NCI-H1930 (cell line): Measurements from ENCODE around the gene SMOC2.
"Not testable (repeated sequence)": the region's sequence is repeated elsewhere in the genome, so short reads cannot be mapped to it uniquely, and the experiment has no call there.

Source experiments
- DNase-seq, 2 experiments: peaks; one replicate each; lab custom pipeline; 2025; lab: John Stamatoyannopoulos, UW

The SMOC2 gene

DNA sequence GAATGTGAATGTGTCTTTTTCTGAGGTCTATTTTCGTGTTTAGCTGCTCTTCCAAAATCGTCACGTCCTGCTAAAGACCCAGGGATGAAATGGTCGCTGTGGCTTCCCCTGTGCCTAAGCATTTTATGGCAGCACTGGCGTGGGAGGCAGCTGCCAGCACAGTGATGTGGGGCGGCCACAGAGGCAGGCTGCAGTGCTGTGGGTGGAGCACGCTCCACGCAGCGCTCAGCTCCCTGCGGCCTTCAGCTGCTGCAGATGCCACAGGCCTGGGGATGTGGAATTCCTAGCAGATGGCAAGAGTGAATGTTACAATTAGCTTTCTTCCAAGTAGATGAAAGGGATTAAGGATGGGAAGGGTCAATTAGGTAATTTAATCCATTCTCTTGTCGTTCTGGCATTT, 242.6 kb downstream of the SMOC2 start:
- DNase-seq = no peak

DNA sequence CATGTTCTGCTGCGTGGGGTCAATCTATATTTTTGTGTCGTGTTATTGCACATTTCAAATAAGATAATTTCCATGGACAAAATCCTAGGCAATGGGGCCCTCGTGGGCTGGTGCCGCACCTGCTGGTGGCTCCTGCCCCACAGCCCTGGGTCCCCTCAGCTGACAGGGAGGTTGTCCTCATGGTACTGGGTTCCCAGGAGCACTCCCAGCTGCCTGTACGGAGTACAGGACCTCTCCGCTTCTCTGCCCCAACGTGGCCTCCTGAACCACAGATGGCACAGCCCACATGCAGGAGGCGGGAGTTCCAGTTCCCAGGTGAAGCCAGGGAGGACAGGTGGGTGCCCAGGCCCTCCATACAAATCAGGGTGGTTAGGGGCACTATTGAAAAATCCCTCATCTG, 243.5 kb downstream of the SMOC2 start:
- no peak for DNase-seq

DNA sequence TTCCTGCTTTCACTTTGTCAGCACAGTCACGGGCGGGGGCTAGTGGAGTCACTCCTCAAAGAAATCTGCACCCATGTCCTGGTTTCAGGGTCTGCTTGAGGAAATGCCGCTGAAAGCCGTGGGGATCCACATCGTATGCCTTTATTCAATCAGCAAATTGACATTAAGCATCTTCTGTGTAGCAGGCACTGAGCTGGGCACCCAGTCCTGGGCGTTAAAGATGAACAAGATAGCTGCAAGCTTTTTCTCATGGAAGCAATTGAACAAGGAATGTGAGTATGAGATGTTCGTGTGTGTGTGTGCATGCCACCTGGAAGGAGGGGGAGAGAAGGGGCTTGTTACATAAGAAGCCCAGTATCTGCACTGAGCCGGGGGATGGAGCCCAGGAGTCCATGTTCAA, 243.9 kb downstream of the SMOC2 start:
- no peak for DNase-seq

DNA sequence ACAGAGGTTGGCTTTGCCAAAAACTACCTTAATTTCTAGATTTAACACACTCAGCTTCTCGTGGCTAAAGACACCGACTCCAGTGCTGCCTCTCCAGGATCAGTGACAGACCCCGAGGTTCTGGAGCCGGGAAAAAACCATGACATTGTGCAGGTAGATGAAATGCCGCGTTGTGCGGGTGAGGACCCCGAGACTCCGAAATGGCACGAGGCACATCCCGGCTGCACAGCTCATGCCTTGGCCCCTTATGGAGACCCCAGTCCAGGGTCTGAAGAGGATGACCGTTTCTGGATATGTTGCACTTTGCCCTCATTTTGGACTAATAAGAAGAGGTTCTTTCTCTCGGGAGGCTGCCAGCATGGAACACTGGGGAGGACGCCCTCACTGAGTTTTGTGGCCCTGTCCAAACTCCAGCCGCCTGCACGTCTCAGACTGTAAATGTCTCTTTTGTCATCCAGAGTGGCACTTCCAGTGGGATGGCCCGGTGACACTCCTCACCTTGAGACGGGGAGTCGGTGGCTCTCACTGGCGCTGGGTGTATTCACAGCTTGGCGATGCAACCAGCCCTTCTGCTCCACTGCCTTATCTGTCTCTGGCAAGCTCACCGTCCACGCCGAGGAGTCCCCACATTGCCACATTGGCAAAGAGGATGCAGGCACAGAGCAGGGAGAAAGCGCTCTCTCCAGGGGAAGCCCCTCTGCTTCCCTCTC, 245.2 kb downstream of the SMOC2 start:
- no peak for DNase-seq

DNA sequence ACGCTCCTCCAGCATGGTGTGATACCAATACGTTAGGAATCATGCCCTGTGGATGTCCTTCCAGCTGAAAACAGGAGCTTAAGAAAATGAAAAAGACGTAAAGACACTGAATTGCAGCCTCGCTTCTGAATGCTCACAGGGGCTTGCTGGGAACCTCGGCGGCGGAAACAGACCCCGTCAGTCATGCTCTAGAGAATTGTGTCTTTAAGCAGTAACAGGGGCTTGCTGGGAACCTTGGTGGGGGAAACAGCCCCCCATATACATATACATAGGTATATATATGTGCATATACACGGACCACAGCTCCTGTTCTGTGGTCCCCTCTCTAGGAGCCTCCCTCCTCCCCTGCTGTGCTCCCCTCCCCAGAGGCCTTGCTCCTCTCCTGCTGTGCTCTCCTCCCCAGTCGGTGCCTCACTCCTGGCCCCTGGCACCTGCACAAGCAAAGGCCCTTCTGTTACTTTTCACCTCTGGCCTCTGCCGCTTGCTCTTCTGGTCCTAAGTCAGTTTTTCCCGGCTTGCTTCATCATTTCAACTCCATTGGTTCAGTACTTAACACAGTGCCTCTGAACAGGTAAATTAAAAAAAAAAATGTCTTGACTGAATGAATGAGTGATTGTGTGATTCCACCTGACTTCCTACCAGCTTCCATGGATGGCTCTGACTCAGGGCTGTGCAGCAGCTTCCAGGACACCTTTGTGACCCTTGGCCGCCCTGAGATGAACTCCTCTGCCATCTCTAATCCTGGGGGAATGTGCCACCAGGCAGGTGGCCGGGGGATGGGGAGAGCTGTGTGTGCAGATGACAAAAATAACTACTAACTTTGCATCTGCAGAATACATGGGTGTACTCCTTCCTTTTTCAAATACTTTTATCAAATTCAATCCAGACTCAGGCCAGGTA, 246.1 kb downstream of the SMOC2 start:
- DNase-seq = no peak

DNA sequence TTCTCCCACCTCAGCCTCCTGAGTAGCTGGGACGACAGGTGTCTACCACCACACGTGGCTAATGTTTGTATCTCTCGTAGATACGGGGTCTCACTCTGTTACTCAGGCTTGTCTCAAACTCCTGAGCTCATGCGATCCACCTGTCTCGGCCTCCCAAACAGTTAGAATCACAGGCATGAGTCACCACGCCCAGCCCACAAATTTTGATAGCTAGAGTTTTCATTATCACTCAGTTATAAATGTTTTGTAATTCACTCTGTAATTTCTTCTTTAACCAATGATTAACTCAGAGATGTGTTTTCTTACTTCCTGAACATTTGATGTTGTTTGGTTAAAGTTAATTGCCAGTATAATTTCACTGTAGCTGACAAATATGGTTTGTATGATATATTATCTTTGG, 249.3 kb downstream of the SMOC2 start:
- no peak for DNase-seq

DNA sequence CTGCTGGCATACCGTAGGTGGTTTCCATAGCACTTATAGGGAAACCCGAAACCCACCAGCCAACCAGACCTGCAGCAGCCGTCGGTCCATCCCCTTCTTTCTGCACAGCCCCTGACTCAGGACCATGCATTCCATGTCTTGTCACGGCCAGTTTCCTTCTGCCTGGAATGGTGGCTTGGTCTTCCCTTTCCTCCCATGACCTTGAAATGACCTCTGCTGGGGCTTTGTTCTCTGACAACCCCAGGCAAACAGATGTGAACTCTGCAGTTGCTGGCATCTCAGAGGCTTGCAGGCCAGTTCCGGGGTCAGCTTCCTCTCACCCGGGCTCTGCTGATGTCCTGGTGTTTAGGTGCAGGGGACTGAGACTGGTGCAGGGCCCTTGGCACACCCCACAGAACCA, 250.8 kb downstream of the SMOC2 start:
- DNase-seq = no peak

DNA sequence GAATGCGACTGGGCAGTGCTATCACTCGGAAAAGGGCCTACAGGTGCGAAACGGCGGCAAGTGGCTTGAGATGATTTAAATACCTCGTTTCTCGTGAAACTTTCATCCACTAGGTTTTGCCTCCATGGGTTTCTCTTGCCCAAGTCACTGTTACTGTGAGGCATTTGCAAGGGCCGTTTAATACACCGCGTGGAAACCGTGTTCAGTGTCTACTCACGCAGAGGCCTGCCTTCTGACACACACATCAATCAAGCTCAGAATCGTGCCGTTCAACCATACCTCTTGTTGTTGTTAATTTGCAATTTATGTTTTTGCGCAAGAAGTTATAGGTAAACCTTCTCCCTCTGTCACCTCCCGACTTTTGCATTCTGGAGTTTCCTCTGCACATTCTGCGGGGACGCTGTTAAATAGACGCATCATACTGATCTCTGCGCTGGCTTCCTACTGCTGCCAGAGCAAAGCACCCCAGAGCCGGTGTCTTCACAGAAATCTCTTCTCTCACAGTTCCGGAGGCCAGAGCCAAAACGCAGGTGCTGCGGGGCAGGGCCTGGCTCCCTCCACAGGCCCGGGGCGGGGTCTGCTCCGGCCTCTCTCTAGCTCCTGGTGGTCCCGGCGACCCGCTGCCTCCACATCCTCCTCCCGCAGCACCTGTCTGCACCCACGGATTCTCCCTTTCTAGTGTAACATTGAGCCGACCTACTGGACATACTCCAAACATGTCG, 251.4 kb downstream of the SMOC2 start:
- no peak for DNase-seq

DNA sequence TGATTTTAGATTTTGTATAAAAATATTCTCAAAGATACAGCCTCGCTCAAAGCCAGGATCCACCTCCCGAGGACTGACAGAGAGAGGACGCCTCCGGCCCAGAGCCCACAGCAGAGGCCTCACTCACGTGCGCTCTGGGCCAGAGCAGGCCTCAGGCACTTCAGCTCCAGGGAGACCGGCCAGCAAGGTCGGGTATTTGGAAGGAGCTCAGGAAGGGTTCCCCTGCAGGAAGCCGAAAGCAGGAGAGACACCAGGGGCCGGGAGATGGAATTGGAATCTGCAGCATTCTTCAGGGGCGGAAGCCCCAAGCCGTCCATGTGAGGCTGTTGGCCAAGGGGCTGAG, 251.9 kb downstream of the SMOC2 start:
- DNase-seq = not testable (repeated sequence)

DNA sequence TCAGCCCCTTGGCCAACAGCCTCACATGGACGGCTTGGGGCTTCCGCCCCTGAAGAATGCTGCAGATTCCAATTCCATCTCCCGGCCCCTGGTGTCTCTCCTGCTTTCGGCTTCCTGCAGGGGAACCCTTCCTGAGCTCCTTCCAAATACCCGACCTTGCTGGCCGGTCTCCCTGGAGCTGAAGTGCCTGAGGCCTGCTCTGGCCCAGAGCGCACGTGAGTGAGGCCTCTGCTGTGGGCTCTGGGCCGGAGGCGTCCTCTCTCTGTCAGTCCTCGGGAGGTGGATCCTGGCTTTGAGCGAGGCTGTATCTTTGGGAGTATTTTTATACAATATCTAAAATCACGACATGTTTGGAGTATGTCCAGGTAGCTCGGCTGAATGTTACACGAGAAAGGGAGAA, 253.8 kb downstream of the SMOC2 start:
- DNase-seq = not testable (repeated sequence)

DNA sequence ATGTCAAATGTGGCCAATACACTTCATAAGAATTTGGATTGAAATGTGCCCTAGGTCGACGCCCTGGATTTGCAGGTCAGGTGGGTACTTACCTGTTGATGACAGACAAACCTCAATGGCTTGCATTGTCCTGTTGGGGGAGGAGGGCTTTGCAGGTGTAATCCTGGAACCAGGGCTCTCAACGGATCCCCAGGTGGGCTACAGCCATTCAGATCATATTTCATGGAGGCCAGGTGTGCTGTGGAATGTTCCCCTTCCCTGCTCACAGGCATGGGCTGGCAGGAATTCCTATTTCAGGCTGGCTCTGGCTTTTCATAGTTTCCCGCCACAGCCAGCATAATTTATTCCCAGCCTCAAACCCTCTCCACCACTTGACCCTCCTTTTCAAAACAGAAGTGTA, 254.7 kb downstream of the SMOC2 start:
- DNase-seq = no peak

DNA sequence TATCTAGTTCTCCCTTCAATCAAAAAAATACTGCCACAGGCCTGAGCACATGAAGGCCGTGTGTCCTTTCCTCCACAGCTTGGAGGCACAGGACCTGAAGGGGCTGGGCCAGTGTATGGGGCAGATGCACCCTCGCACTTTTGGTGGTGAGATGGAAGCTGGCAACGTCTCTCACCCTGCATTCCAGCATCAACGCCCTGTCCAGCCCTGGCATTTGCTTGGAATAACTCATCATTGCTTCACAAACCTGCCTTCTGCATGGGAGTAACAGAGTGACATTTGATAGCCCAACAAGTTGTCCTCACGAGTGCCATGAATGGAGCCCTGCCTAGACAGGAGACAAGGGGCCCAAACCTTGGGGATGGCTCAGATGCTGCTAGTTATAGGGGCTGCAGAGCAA, 257.9 kb downstream of the SMOC2 start:
- no peak for DNase-seq

DNA sequence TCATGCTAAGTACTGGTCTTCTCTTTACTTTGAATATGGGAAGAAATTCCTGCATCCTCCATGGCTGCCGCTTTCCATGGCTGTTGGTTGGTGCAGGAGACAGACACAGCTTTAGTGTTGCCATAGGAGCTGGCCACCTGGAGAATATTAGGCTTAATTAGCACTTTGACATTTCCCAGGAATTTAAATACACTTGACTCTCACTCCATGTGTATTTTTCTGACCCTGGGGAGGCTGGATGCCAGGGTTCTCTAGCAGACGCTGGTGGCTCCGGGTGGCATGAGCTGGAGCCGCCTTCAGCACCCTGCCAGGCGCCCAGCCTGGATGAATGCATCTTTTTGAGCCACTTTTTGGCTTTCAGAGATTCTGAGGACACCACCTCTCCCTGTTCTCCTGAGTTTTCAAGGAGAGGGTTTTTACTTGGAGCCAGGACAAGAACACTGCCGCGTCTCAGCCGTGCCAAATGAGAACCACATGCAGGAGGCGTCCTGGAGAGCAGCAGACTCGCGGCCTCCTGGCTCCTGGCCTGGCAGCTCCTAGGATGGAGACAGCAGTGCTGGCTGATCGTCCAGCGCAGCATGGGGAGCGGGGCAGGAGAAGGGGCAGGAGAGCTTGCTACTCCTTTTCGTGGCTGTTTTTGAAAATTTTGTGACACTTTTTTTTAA, 258.8 kb downstream of the SMOC2 start:
- no peak for DNase-seq

DNA sequence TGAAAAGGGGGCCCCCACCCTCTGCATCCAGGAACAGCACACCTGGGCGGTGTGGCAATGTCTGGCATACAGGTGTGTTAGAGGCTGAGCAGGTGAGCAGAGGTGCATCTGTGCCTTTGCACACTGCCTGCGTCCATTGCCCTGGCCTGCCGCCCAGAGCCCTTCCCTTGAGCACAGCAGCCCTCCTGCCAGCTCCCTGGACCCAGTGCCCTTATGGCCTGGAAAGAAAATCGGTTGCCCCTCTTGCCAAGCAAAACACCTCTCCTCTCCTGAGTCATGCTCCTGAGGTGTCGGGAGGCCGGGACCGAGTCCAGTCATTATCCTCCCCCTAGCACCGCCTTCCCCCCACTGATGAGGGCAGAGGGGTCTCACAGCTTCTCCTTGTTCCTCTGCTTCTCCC, 259.9 kb downstream of the SMOC2 start:
- DNase-seq = no peak

DNA sequence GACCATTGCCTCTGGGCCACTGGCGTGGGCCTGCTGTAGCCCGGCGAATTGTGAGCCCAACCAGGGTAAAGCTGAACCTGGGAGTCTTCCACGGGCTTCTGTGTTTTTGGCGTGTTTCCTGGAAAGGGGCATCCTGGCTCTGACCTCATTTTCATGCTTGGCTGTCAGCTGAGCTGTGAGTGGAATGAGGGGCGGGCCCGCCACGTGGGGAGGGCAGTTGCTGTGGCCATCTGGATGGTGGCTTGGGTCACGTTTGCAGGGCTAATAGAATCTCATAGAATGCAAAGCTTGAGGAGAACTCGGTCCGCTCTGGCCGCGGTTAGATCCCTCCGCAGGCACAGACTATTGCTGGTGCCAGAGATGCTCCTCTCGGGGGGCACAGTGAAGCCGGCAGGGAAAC, 263.0 kb downstream of the SMOC2 start:
- DNase-seq = no peak

DNA sequence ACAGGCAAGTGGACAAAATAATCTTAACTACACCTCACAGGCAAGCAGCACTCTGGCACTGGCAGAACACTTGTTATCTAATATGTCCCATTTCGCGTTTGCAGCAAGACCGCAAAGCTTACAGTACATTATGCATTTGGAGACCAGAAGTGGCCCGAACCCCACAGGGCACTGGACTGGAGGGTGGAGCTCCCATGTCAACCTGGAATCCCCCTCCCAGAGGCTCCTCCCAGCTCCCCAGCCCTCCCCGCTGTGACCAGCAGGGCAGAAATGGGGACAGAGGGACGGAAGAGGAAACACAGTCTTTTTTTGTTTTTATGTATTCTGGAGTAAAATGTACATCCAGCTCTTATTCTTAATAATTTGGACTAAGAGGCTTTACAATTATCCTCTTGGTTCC, 263.7 kb downstream of the SMOC2 start:
- DNase-seq = no peak

DNA sequence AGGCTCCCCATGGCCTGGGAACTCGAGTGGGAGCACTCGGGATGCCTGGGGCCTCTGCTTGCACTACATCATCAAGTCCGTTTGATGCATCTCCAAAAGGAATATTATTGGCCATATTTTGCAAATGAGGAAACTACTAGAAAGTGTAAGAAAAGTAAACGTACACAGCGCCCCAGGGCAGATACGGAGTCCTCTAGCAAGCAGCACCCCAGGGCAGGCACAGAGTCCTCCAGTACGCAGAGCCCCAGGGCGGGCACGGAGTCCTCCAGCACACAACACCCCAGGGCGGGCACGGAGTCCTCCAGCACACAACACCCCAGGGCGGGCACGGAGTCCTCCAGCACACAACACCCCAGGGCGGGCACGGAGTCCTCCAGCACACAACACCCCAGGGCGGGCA, 264.3 kb downstream of the SMOC2 start:
- not testable (repeated sequence) for DNase-seq

DNA sequence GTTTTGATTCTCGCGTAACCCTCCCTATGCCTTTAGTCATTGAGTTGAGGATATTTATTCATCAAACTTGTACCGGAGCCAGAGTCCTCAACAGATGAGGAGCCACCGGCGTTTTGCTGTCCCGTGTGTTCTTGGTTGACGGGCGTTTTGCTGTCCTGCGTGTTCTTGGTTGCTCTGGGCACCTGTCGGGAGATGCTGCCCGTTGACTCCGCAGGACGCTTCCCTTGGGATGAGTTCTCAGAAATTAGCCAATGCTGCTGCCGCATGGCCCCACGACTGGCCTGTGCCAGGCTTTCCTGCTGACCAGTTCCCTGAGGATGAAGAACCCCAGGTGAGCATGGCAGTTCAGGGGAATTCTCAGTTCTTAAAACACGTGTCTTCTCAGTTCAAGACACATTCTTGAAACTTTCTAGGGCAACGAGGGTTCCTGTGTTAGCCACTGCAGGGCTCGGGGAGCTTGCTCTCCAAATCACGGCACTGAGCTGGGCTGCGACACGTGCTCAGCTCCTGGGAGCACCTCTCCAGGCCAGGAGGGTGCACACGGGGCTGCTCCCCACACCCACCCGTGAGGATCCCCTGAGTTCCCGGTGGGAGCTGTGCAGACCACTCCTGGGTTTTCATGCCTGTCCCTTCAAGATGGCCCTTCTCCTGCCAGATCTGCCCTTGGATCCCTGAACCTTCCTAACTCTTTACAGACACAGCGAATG, 265.6 kb downstream of the SMOC2 start:
- DNase-seq = no peak

DNA sequence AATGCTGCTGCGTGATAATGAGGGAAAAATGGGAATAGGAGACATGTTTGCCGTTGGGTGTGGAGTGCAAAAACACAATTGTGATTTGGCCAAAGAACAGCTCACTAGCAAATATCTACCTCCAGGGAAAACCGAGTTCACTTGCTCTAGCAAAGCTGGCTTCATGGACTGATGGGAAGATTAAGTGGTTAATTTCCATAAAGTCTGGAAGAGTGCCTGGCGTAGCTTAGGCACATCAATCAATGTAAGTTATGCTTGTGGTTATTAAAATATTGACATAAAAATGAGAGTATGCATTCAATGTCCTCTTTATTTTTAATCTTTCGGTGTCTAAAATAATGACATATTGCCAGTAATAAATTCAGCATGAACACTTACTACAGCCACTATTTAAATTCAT, 267.5 kb downstream of the SMOC2 start:
- no peak for DNase-seq

DNA sequence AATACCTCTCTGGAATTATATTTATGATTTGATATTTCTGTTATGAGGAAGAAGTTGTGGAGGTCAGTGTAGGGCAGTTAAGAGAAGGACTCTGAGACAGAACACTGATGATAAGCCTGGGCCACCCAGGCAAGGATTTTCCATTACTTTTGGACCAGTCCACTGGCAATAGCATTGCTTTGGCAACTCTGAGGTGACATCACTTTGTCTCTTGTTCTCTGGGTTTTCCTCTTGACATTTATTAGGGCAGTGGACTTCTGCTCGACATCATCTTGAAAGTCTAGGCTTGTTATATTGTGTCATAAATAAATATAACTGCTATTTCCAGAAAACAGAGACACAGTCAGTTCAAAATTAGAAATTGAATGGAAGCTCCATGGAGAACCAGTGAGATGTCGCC, 268.0 kb downstream of the SMOC2 start:
- no peak for DNase-seq

DNA sequence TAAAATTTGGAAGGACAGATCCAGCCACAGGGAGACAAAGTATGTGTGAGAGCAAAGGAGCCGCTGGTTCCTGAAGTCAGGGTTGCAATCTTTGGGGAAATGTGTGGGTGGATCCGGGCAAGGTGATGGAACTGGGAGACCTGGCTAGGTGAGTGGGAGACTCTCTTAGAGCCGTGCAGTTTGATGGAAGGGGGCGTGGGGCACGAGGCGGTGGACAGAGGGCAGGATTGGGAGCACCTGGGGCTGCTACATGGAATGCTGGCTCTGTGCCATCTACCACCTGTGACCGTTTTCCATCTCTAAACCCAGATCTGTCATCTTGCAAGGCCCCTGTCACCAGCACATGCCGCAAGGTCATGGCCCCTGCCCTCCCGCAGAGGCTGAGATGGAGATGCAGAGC, 268.4 kb downstream of the SMOC2 start:
- no peak for DNase-seq

DNA sequence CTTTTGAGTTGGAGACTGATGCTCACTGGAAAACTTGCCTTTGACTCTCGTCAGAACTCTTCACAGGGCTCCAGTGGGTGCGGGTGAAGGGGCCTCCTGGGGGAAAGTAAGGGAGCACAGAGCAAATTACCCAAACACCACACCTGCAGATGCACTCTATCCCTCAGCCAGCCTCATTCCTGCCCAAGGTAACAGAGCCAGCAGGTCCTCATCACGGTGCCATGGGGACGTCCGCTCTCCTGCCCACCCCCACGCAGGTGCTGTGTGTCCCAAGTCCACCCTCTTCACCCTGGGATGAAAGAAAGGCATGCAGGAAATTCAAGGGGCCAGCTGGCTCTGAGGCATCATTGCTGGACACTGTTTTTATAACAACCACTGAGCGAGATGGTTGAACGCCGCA, 269.0 kb downstream of the SMOC2 start:
- DNase-seq = no peak
